Neural progenitor cell (in vitro differentiated cells): ENCODE measurements around the gene GNB4.

Experiments
- EZH2 ChIP-seq: fragments of 200-600 bp; sonication (generic); IDR thresholded peaks from 2 replicates; pipeline ENCODE4 v1.6.1; 2017; ENCODE audit warnings: antibody characterized with exemption, mild to moderate bottlenecking, moderate library complexity
- TF ChIP-seq, protein P1 (sequence below): fragments of 200-600 bp; sonication (generic); IDR thresholded peaks from 2 replicates; pipeline ENCODE4 v1.5.1; 2017; ENCODE audit warnings: antibody characterized with exemption, mild to moderate bottlenecking

DNA sequence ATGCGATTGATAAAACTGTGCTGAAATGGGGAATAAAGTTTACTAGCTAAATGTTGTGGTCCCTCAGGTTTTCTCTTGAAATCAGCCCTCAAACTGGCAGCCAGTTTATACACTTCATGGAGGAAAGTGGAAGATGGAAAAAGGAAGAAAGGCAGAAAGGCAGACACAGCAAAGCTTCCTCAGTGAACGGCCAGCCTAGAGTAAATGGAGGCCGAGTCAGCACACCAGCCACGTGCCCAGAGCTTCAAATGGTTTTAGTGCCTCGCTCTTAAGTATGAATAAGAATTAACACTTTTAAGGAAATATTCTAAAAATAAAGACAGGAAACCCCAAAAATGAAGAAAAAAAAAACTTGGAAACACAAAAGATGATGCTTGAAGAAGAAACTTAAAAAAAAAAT, 48.3 kb downstream of the GNB4 start:
- TF ChIP-seq EZH2, result no peak
- TF ChIP-seq, protein P1, sequence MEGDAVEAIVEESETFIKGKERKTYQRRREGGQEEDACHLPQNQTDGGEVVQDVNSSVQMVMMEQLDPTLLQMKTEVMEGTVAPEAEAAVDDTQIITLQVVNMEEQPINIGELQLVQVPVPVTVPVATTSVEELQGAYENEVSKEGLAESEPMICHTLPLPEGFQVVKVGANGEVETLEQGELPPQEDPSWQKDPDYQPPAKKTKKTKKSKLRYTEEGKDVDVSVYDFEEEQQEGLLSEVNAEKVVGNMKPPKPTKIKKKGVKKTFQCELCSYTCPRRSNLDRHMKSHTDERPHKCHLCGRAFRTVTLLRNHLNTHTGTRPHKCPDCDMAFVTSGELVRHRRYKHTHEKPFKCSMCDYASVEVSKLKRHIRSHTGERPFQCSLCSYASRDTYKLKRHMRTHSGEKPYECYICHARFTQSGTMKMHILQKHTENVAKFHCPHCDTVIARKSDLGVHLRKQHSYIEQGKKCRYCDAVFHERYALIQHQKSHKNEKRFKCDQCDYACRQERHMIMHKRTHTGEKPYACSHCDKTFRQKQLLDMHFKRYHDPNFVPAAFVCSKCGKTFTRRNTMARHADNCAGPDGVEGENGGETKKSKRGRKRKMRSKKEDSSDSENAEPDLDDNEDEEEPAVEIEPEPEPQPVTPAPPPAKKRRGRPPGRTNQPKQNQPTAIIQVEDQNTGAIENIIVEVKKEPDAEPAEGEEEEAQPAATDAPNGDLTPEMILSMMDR, result no peak
